PFSK-1 (cell line): ENCODE measurements around the gene CERS2.

ENCODE experiments used
- FOXP2 ChIP-seq: optimal IDR thresholded peaks from 2 replicates; pipeline ENCODE3; 2011; ENCODE audit warnings: borderline replicate concordance, control low read depth, inconsistent platforms; ENCODE audit not compliant: insufficient read depth; ENCODE audit errors: extremely low read length, extremely low read depth
- POLR2AphosphoS5 ChIP-seq: IDR thresholded peaks from 2 replicates; pipeline ENCODE4 v1.6.1; 2012; ENCODE audit warnings: low read depth, mild to moderate bottlenecking, control low read depth, low read length, moderate library complexity
- SIN3A ChIP-seq: IDR thresholded peaks from 2 replicates; pipeline ENCODE4 v1.6.1; 2012; ENCODE audit warnings: mild to moderate bottlenecking, low read length, moderate library complexity, borderline replicate concordance; ENCODE audit not compliant: insufficient read depth
- TAF1 ChIP-seq: IDR thresholded peaks from 2 replicates; pipeline ENCODE4 v1.6.1; 2012; ENCODE audit warnings: low read length, control low read depth, borderline replicate concordance; ENCODE audit not compliant: insufficient read depth
- TF ChIP-seq, protein P1 (sequence below), 2 experiments: IDR thresholded peaks; 2 replicates each; pipeline versions ENCODE4 v1.6.1 to v1.8.0; 2011 to 2012; ENCODE audit warnings: low read depth in 2 of 2, low read length in 2 of 2, control low read depth in 1 of 2, inconsistent platforms in 1 of 2, mild to moderate bottlenecking in 1 of 2, moderate library complexity in 1 of 2; ENCODE audit not compliant: insufficient read depth in 1 of 2

DNA sequence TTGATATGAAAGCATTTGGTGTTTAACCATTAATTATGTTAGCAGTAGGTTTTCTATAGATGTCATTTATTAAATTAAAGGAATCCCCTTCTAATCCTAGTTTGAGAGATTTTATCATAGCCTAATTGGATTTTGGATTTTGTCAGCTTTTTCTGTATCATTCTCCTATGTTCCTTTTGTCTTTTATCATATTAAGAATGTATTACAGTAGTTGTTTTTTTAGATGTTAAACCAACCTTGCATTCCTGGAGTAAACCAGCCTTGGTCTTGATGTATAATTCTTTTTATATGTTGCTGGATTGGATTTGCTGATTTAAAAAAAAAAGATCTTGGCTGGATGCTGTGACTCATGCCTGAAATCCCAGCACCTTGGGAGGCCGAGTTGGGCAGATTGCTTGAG, 42.9 kb downstream of the CERS2 start:
- no peak for TF ChIP-seq POLR2AphosphoS5
- TF ChIP-seq TAF1, result no peak
- TF ChIP-seq, protein P1, sequence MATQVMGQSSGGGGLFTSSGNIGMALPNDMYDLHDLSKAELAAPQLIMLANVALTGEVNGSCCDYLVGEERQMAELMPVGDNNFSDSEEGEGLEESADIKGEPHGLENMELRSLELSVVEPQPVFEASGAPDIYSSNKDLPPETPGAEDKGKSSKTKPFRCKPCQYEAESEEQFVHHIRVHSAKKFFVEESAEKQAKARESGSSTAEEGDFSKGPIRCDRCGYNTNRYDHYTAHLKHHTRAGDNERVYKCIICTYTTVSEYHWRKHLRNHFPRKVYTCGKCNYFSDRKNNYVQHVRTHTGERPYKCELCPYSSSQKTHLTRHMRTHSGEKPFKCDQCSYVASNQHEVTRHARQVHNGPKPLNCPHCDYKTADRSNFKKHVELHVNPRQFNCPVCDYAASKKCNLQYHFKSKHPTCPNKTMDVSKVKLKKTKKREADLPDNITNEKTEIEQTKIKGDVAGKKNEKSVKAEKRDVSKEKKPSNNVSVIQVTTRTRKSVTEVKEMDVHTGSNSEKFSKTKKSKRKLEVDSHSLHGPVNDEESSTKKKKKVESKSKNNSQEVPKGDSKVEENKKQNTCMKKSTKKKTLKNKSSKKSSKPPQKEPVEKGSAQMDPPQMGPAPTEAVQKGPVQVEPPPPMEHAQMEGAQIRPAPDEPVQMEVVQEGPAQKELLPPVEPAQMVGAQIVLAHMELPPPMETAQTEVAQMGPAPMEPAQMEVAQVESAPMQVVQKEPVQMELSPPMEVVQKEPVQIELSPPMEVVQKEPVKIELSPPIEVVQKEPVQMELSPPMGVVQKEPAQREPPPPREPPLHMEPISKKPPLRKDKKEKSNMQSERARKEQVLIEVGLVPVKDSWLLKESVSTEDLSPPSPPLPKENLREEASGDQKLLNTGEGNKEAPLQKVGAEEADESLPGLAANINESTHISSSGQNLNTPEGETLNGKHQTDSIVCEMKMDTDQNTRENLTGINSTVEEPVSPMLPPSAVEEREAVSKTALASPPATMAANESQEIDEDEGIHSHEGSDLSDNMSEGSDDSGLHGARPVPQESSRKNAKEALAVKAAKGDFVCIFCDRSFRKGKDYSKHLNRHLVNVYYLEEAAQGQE (IDR thresholded peaks at IDR 0.05; ENCODE audit: insufficient read depth in 1 of 2, low read depth in 2 of 2, low read length in 2 of 2), result no peak
- TF ChIP-seq SIN3A, result no peak
- no peak for TF ChIP-seq FOXP2
